Dendritic cell treated with granulocyte-macrophage colony-stimulating factor and Interleukin-4, amounts not matched to agents 40 ng/mL and 50 ng/mL, for 4 days (primary cell): ENCODE measurements around the gene RHOXF2.
"Not testable (repeated sequence)": the region's sequence is repeated elsewhere in the genome, so short reads cannot be mapped to it uniquely, and the experiment has no call there.

ENCODE experiments used
- H3K27ac Mint-ChIP-seq: one replicate; pipeline ENCODE4 v1.8.0; 2022; ENCODE audit warnings: mild to moderate bottlenecking, mixed read lengths
- H3K27me3 Mint-ChIP-seq: one replicate; pipeline ENCODE4 v1.8.0; 2022; ENCODE audit warnings: mild to moderate bottlenecking, mixed read lengths
- H3K36me3 Mint-ChIP-seq: one replicate; pipeline ENCODE4 v1.8.0; 2022; ENCODE audit warnings: low read depth, mixed read lengths
- H3K4me1 Mint-ChIP-seq: one replicate; pipeline ENCODE4 v1.8.0; 2022; ENCODE audit warnings: low read depth, mixed read lengths
- H3K4me3 Mint-ChIP-seq: one replicate; pipeline ENCODE4 v1.8.0; 2022; ENCODE audit warnings: mild to moderate bottlenecking, moderate library complexity, mixed read lengths
- H3K9me3 Mint-ChIP-seq: one replicate; pipeline ENCODE4 v1.8.0; 2022; ENCODE audit warnings: mixed read lengths
- intact Hi-C: fragments of 100-400 bp; cut with micrococcal nuclease; formaldehyde crosslinking; loops from one replicate; pipeline ENCODE4 v1.15.0; 2022

The RHOXF2 gene

DNA sequence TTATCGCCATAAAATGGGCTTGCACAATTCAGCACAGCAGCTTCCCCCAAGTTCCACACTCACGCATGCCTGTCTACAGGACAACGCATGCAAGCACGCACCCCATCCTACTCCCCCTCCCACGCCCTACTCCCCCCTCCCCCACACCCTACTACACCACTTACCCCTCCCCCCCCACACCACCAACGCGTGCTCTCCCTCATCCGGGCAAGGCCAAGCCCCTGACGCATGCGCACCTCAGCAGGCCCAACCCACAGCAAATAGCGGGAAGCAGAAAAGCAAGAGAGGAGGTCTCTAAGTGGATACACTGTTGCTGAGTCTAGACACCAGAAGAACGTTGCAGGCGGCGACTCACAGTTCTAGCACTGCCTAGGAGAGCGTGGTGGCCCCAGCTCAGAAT is at the start of gene RHOXF2:
Gene RHOXF2 (plus strand): TSS at position 301 of the 400 bp plus-strand sequence. CDS start 138 bp downstream, outside the sequence.
- H3K27ac Mint-ChIP-seq, H3K4me1 Mint-ChIP-seq, H3K27me3 Mint-ChIP-seq, H3K36me3 Mint-ChIP-seq, H3K4me3 Mint-ChIP-seq, intact Hi-C loops, H3K9me3 Mint-ChIP-seq: not testable (repeated sequence)

DNA sequence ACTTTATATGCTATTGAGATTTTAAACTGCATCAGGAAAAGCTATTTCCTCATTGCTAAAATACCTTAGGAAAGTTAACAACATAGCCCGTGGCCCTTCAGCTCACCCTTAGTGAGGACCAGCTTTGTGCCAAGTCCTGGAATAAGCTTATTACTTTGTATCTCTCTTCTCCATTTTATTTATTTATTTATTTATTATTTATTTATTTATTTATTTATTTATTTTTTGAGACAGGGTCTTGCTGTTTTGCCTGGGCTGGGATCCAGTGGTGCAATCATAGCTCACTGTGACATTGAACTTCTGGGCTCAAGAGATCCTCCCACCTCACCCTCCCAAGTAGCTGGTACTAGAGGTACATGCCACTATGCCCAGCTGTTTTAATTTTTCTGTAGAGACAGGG is 49.0 kb upstream of the RHOXF2 start:
- no peaks in the 10 kb centered on the region for H3K4me1 Mint-ChIP-seq
- H3K4me3 Mint-ChIP-seq: no peak overlapping the region
- no peaks in the 10 kb centered on the region for H3K27me3 Mint-ChIP-seq
- H3K27ac Mint-ChIP-seq: no peak overlapping the region
- intact Hi-C loops: no loop called here
- no peaks in the 10 kb centered on the region for H3K36me3 Mint-ChIP-seq
- no peaks in the 10 kb centered on the region for H3K9me3 Mint-ChIP-seq

DNA sequence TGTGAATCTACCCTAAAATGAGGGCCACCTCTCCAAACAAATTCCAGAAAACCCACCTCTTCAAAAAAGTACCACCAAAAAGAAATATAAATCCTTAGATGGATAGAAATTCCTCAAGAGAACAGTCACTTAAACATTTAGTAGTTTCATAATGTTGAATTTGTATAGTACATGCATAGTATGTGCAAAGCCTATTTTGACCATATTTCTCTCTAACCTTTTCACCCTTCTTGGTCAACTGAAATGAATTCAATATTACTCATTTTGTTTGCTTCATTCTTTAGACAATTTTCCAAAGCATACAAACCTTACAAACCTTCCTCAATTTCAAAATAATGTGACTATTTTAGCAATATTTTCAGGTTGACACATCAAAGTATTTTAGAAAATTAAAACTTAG is 46.8 kb upstream of the RHOXF2 start:
- Mint-ChIP-seq H3K27ac (no peak overlapping the region), H3K9me3 (no peaks in the 10 kb centered on the region), H3K27me3 (no peaks in the 10 kb centered on the region), H3K4me1 (no peaks in the 10 kb centered on the region), H3K36me3 (no peaks in the 10 kb centered on the region), H3K4me3 (no peak overlapping the region)
- intact Hi-C loops: no loop called here

DNA sequence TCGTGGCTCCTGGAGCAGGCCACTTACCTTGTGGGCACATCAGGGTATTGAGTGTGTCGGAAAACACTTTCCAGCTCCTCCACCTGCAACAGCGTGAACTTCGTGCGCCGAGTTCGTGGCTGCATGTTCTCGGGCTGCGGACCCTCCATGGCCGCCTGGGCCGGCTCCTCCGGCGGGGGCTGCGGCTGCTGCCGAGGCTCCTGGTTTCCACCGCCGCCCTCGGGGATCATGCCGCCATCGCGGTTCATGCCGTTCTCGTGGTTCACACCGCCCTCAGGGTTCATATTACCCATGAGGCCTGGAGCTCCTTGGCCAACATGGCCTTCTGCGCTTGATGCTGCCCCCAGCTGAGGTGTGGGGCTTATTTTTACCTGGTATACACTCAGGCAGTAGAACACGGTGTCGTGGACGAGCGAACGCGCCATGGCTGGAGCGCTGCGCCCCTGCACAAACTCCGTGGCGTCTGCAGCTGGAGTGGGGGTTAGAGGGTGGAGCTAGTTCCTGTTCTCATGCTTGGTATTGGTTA is 42.9 kb upstream of the RHOXF2 start, which contains the start of gene RHOXF1:
Gene RHOXF1 (minus strand): TSS at position 476 of the 526 bp plus-strand sequence. CDS start 51 bp downstream, at position 425.
- no peak within 1 kb of the TSS for H3K4me3 Mint-ChIP-seq
- H3K4me1 Mint-ChIP-seq: no peaks in the 10 kb centered on the region
- no peaks in the 10 kb centered on the region for H3K27me3 Mint-ChIP-seq
- no peaks in the 10 kb centered on the region for H3K36me3 Mint-ChIP-seq
- no peaks in the 10 kb centered on the region for H3K9me3 Mint-ChIP-seq
- no peak within 1 kb of the TSS for H3K27ac Mint-ChIP-seq
- intact Hi-C loops: no loop called here

GRCh38 chrX:120120223-120120622 is 38.2 kb upstream of the RHOXF2 start:
- intact Hi-C loops: no loop called here
- Mint-ChIP-seq H3K27me3 (no peaks in the 10 kb centered on the region), H3K4me3 (no peak overlapping the region), H3K27ac (no peak overlapping the region), H3K36me3 (no peaks in the 10 kb centered on the region), H3K9me3 (no peaks in the 10 kb centered on the region), H3K4me1 (peaks cover 4% of the 10 kb centered on the region)

DNA sequence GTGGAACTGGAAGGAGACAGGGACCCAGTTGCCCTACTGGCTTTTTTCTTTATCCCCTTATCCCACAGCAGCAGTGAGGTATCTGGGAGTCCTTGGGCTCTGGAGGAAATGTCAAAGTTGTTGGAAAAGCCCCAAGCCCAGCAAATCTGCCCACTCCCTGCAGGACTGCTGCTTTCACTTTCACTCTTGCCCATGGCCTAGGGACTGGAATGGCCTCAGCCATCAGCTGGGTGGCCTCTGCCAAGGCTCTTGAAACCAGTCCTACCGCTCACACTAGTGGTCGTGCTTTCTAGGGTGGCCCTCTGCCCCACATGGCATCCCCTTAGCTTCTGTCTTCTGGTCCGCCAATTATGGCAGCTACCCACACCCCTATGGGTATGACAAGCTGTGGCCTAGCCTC is 33.0 kb upstream of the RHOXF2 start:
- Mint-ChIP-seq H3K27me3 (no peaks in the 10 kb centered on the region), H3K9me3 (no peaks in the 10 kb centered on the region), H3K4me3 (peak overlapping the region; percentile 17), H3K27ac (peak overlapping the region; percentile 30), H3K4me1 (peaks cover 11% of the 10 kb centered on the region), H3K36me3 (no peaks in the 10 kb centered on the region)
- intact Hi-C loops: no loop called here

DNA sequence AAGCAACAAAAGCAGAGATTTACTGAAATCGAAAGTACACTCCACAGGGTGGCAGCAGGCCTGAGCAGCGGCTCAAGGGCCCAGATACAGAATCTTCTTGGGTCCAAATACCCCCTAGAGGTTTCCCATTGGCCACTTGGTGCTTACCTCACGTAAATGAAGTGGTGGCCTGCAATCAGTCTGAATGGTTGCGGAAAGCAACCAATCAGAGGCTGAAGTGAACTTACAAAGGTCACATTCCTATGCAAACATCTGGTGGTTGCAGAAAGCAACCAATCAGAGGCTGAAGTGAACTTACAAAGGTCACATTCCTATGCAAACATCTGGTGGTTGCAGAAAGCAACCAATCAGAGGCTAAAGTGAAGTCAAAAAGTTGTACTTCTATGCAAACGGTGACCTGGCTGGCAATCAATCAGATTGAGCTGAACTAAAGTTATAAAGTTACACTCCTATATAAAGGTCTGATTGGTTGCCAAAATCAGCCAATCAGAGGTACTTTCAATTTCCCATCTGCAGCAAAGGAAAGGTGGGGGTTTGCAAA is 30.0 kb upstream of the RHOXF2 start:
- H3K36me3 Mint-ChIP-seq, H3K27me3 Mint-ChIP-seq, intact Hi-C loops, H3K9me3 Mint-ChIP-seq, H3K4me3 Mint-ChIP-seq, H3K27ac Mint-ChIP-seq: not testable (repeated sequence)
- peaks cover 11% of the 10 kb centered on the region for H3K4me1 Mint-ChIP-seq

DNA sequence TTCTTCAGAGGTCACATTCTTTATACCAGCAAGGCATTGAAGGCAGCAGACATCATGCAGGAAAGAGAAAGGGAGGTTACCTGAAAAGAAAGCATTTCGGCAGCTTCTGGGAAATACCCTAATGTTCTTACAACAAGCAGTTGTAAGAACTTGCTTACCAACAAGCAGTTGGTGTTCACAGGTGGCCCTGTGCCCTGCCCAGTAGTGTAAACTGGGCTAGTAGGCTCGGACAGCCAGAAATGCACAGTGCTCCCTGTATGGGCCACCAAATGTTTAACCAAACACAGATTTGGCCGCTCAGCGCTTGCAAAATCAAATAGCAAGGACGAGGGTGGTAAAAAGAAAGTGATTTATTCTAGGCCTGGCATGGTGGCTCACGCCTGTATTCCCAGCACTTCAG is 22.3 kb upstream of the RHOXF2 start:
- H3K36me3 Mint-ChIP-seq: no peaks in the 10 kb centered on the region
- no peak overlapping the region for H3K4me3 Mint-ChIP-seq
- H3K9me3 Mint-ChIP-seq: no peaks in the 10 kb centered on the region
- intact Hi-C loops: no loop called here
- H3K27ac Mint-ChIP-seq: no peak overlapping the region
- H3K27me3 Mint-ChIP-seq: no peaks in the 10 kb centered on the region
- peaks cover 6% of the 10 kb centered on the region for H3K4me1 Mint-ChIP-seq

- Mint-ChIP-seq H3K9me3 (no peaks in the 10 kb centered on the region), H3K4me1 (peaks cover 6% of the 10 kb centered on the region), H3K27ac (no peak overlapping the region), H3K27me3 (no peaks in the 10 kb centered on the region), H3K4me3 (no peak overlapping the region), H3K36me3 (no peaks in the 10 kb centered on the region)
- intact Hi-C loops: no loop called here
Observed at GRCh38 chrX:120136840-120137239, 21.6 kb upstream of the RHOXF2 start.

DNA sequence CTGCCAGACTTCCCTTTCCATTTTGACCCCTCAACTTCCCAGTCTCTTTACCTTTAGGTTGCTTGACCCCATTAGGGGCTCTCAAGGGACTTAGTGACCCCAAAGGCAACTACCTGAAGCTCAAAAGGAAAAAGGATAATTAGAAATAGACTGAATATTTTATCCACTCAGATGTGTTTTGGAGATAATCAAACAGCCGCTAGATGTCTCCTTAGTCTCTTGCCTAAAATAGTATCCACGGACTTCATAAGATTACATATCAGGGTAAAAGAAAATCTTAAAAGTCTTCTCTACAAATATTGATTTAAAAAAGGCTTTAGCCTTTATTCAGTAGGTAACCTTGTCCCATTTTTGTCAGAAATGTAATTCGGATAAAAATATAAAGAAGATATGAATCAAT is 21.0 kb upstream of the RHOXF2 start:
- Mint-ChIP-seq H3K9me3 (no peaks in the 10 kb centered on the region), H3K27me3 (no peaks in the 10 kb centered on the region), H3K27ac (no peak overlapping the region), H3K4me1 (peaks cover 7% of the 10 kb centered on the region), H3K4me3 (no peak overlapping the region), H3K36me3 (no peaks in the 10 kb centered on the region)
- intact Hi-C loops: no loop called here

DNA sequence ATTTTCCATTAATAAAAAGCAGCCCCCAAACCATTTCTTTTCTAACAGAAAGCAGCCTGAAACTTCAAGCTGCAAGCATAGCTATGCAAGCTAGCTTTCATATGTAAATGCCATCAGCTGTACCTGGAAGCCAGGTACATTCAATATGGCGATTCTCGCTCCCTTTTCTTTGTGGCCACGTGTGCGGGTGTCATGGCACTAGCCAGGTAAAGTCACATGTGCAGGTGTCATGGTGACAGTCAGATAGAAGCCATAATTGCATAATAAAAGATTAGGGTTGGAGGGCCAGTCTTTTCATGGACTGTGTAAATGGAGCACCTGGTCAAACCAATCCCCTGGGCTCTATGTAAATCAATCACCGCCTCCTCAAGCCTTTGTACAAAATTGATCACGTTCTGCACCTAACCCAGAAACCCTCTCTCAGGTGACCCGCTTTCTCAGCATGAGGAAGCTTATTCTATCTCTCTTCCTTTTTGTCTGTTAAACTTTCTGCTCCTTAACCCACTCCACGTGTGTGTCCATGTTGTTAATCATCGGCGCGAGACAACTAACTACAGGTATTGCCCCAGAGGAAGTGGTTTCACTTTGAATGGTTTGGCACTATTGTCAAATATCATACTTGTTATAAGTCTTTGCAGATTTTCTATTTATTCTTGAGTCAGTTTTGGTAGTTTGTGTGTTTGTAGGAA is 18.0 kb upstream of the RHOXF2 start:
- Mint-ChIP-seq H3K9me3 (no peaks in the 10 kb centered on the region), H3K4me3 (no peak overlapping the region), H3K27ac (no peak overlapping the region), H3K4me1 (peaks cover 30% of the 10 kb centered on the region), H3K27me3 (peaks cover 7% of the 10 kb centered on the region), H3K36me3 (no peaks in the 10 kb centered on the region)
- intact Hi-C loops: no loop called here

- intact Hi-C loops: no loop called here
- peak overlapping the region; percentile 25 for H3K27ac Mint-ChIP-seq
- no peak overlapping the region for H3K4me3 Mint-ChIP-seq
Observed at GRCh38 chrX:120144178-120144844, 14.1 kb upstream of the RHOXF2 start.

DNA sequence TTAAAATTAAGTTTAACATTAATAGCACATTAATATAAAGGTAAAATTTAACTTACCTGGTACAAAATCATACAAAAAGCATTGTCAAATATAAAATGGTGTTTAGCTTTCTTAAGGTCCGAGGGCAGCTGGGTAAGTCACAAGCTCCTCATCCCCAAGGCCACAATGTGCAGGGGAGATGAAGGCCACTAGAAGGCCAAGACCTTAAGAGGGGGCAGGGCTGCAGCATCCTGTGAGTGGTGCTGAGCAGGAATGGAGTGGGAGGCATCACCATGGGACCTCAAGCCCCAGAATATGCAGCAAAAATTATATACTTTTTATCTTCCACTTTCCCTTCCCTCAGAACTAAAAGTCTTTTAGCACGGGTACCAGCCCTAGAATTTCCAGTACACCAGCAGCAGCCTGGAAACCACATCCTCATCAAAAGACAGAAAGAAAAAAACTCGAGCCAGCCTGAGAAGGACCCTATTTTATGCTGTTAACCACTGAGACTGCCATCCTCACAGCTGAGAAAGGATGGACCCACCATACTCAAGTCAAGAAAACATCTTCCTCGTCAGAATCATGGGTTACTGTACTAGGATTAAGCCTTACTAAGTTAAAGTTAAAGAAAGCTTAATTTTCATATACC is 13.0 kb upstream of the RHOXF2 start:
- Mint-ChIP-seq H3K4me3 (no peak overlapping the region), H3K36me3 (peaks cover 7% of the 10 kb centered on the region), H3K4me1 (peaks cover 39% of the 10 kb centered on the region), H3K9me3 (peaks cover 9% of the 10 kb centered on the region), H3K27me3 (peaks cover 16% of the 10 kb centered on the region), H3K27ac (no peak overlapping the region)
- intact Hi-C loops: no loop called here

More at GRCh38 chrX:120144178-120144844, 14.1 kb upstream of the RHOXF2 start:
- peaks cover 7% of the 10 kb centered on the region for H3K36me3 Mint-ChIP-seq
- H3K27me3 Mint-ChIP-seq: peaks cover 16% of the 10 kb centered on the region
- H3K9me3 Mint-ChIP-seq: peaks cover 9% of the 10 kb centered on the region
- peaks cover 39% of the 10 kb centered on the region for H3K4me1 Mint-ChIP-seq

GRCh38 chrX:120146323-120146722 is 12.1 kb upstream of the RHOXF2 start:
- H3K36me3 Mint-ChIP-seq, H3K27ac Mint-ChIP-seq, H3K4me3 Mint-ChIP-seq, H3K9me3 Mint-ChIP-seq, intact Hi-C loops: not testable (repeated sequence)
- Mint-ChIP-seq H3K27me3 (peaks cover 16% of the 10 kb centered on the region), H3K4me1 (peaks cover 39% of the 10 kb centered on the region)
